ENCODE results near the gene CNR2.
"Not testable (repeated sequence)": the region's sequence is repeated elsewhere in the genome, so short reads cannot be mapped to it uniquely, and the experiment has no call there.

The CNR2 gene

DNA sequence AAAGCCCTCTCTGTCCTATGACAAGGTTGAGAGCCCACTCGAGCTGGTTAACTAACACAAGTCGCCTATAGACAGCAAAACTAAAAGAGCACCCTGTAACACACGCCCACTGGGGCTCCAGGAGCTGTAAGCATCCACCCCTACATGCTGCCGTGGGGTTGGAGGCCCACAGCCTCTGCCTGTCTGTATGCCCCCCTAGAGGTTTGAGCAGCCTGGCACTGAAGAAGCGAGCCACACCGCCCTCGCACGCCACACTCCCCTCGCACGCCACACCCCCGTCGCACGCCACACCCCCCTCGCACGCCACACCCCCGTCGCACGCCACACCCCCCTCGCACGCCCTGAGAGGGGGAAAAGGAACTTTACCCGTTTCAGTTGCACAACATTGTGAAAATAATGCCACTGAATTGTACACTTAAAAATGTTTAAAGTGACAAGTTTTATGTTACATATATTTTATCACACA is 74.7 kb downstream of the CNR2 start:
- Histone ChIP-seq H3K4me2 (ENCODE audit: insufficient read depth, low read length, poor library complexity, severe bottlenecking) (peak overlapping the region; percentile 56), H2BK120ac (ENCODE audit: low read depth, low read length) (no peak overlapping the region), H3K18ac (ENCODE audit: low read length) (no peak overlapping the region), H3K9me3 (replicated peaks in 1 of 2; ENCODE audit: control insufficient read depth in 2 of 2, insufficient read depth in 1 of 2, low read depth in 1 of 2, low read length in 2 of 2) (no peaks in the 10 kb centered on the region), H4K91ac (ENCODE audit: low read depth, low read length, poor library complexity) (no peak overlapping the region), H3K14ac (ENCODE audit: low read length) (no peak overlapping the region), H2AK5ac (ENCODE audit: low read depth, low read length) (no peak overlapping the region), H3K4me1 (ENCODE audit: control insufficient read depth in 2 of 2, insufficient read depth in 1 of 2, low read depth in 1 of 2, low read length in 2 of 2) (peaks cover 0 to 3% of the 10 kb centered on the region in 2 donors), H3K4me3 (ENCODE audit: low read length in 2 of 2) (peak overlapping the region; percentile 32 to 72), H2AFZ (ENCODE audit: low read length) (peak overlapping the region; percentile 90), H3K23ac (ENCODE audit: low read depth, low read length, poor library complexity) (no peak overlapping the region), H3K36me3 (replicated peaks in 1 of 2; ENCODE audit: control insufficient read depth in 2 of 2, insufficient read depth in 2 of 2, low read length in 2 of 2) (no peaks in the 10 kb centered on the region), H3K27ac (replicated peaks; ENCODE audit: low read length) (no peak overlapping the region), H2BK15ac (ENCODE audit: low read length) (no peak overlapping the region), H3K27me3 (ENCODE audit: control insufficient read depth in 3 of 3, insufficient read depth in 3 of 3, low read depth in 1 of 3, low read length in 3 of 3) (peaks cover 0 to 17% (median 10%) of the 10 kb centered on the region in 3 experiments), H2BK12ac (ENCODE audit: low read length) (no peak overlapping the region), H3K4ac (ENCODE audit: low read length) (no peak overlapping the region), H2BK5ac (ENCODE audit: low read length) (no peak overlapping the region), H4K8ac (ENCODE audit: low read depth, low read length) (no peak overlapping the region), H3K9ac (ENCODE audit: low read depth, low read length, poor library complexity) (no peak overlapping the region), H3K79me1 (ENCODE audit: low read depth, low read length) (no peaks in the 10 kb centered on the region)
- peak; percentile 40 for DNase-seq (ENCODE audit: low spot score)
- no CpG with 5 or more reads among the region's 21 CpGs for WGBS, 2 donors (ENCODE audit: extremely low coverage in 2 of 2, insufficient read length in 2 of 2, insufficient replicate concordance in 1 of 2)

DNA sequence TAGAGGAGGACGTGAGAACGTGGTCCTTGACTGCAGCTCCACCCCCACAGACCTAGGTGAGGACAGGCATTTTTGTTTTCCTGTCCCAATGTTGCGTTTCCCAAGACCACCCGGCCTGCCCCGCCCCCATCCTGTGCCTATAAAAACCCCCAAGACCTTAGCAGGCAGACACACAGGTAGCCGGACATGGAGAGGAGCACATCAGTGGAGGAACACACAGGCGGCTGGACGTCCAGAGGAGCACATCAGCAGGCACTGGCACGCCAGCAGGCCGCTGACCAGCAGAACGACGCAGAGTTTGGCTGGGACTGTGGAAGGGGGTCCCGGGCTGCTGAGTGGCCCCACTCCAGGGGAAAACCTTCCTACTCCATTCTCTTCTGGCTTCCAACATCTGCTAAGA is 75.3 kb downstream of the CNR2 start:
- Histone ChIP-seq H3K27me3 (ENCODE audit: control insufficient read depth in 3 of 3, insufficient read depth in 3 of 3, low read depth in 1 of 3, low read length in 3 of 3) (peaks cover 0 to 19% (median 10%) of the 10 kb centered on the region in 3 experiments), H2BK12ac (ENCODE audit: low read length) (no peak overlapping the region), H4K8ac (ENCODE audit: low read depth, low read length) (no peak overlapping the region), H3K4me2 (ENCODE audit: insufficient read depth, low read length, poor library complexity, severe bottlenecking) (peak overlapping the region; percentile 56), H2AK5ac (ENCODE audit: low read depth, low read length) (no peak overlapping the region), H3K36me3 (replicated peaks in 1 of 2; ENCODE audit: control insufficient read depth in 2 of 2, insufficient read depth in 2 of 2, low read length in 2 of 2) (no peaks in the 10 kb centered on the region), H3K79me1 (ENCODE audit: low read depth, low read length) (no peaks in the 10 kb centered on the region), H3K14ac (ENCODE audit: low read length) (no peak overlapping the region), H2AFZ (ENCODE audit: low read length) (peak overlapping the region; percentile 90), H3K4ac (ENCODE audit: low read length) (no peak overlapping the region), H2BK5ac (ENCODE audit: low read length) (no peak overlapping the region), H3K9me3 (replicated peaks in 1 of 2; ENCODE audit: control insufficient read depth in 2 of 2, insufficient read depth in 1 of 2, low read depth in 1 of 2, low read length in 2 of 2) (no peaks in the 10 kb centered on the region), H3K4me1 (ENCODE audit: control insufficient read depth in 2 of 2, insufficient read depth in 1 of 2, low read depth in 1 of 2, low read length in 2 of 2) (peaks cover 0 to 3% of the 10 kb centered on the region in 2 donors), H3K27ac (replicated peaks; ENCODE audit: low read length) (no peak overlapping the region), H4K91ac (ENCODE audit: low read depth, low read length, poor library complexity) (no peak overlapping the region), H3K9ac (ENCODE audit: low read depth, low read length, poor library complexity) (no peak overlapping the region), H2BK15ac (ENCODE audit: low read length) (no peak overlapping the region), H3K4me3 (ENCODE audit: low read length in 2 of 2) (peak overlapping the region in 1 of 2 donors; percentile 55), H3K23ac (ENCODE audit: low read depth, low read length, poor library complexity) (peak overlapping the region; percentile 26), H3K18ac (ENCODE audit: low read length) (peak overlapping the region; percentile 32), H2BK120ac (ENCODE audit: low read depth, low read length) (no peak overlapping the region)
- no peak for DNase-seq (ENCODE audit: low spot score)
- no CpG with 5 or more reads among the region's 13 CpGs for WGBS, 2 donors (ENCODE audit: extremely low coverage in 2 of 2, insufficient read length in 2 of 2, insufficient replicate concordance in 1 of 2)

DNA sequence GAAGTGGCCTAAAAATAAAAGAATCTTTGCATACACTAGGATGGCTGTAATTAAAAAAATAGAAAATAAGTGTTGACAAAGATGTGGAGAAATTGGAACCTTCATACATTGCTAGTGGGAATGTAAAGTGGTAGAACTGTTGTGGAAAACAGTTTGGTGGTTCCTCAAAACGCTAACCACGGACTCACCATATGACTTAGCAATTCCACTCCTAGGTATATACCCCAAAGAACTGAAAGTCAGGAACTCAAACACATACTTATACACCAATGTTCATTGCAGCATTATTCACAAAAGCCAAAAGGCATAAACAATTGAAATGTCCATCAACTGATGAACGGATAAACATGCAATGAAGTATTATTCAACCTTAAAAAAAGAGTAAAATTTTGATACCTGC is 77.1 kb downstream of the CNR2 start:
- Histone ChIP-seq H3K27ac (replicated peaks; ENCODE audit: low read length) (no peak overlapping the region), H2AFZ (ENCODE audit: low read length) (no peak overlapping the region), H3K9me3 (replicated peaks in 1 of 2; ENCODE audit: control insufficient read depth in 2 of 2, insufficient read depth in 1 of 2, low read depth in 1 of 2, low read length in 2 of 2) (no peaks in the 10 kb centered on the region), H2BK5ac (ENCODE audit: low read length) (no peak overlapping the region), H3K4me3 (ENCODE audit: low read length in 2 of 2) (no peak overlapping the region), H2BK15ac (ENCODE audit: low read length) (no peak overlapping the region), H2AK5ac (ENCODE audit: low read depth, low read length) (no peak overlapping the region), H4K8ac (ENCODE audit: low read depth, low read length) (no peak overlapping the region), H3K14ac (ENCODE audit: low read length) (no peak overlapping the region), H3K36me3 (replicated peaks in 1 of 2; ENCODE audit: control insufficient read depth in 2 of 2, insufficient read depth in 2 of 2, low read length in 2 of 2) (no peaks in the 10 kb centered on the region), H4K91ac (ENCODE audit: low read depth, low read length, poor library complexity) (no peak overlapping the region), H3K4me2 (ENCODE audit: insufficient read depth, low read length, poor library complexity, severe bottlenecking) (no peak overlapping the region), H3K18ac (ENCODE audit: low read length) (no peak overlapping the region), H2BK120ac (ENCODE audit: low read depth, low read length) (no peak overlapping the region), H3K4ac (ENCODE audit: low read length) (no peak overlapping the region), H3K27me3 (ENCODE audit: control insufficient read depth in 3 of 3, insufficient read depth in 3 of 3, low read depth in 1 of 3, low read length in 3 of 3) (peaks cover 0 to 21% (median 10%) of the 10 kb centered on the region in 3 experiments), H3K4me1 (ENCODE audit: control insufficient read depth in 2 of 2, insufficient read depth in 1 of 2, low read depth in 1 of 2, low read length in 2 of 2) (peaks cover 0 to 3% of the 10 kb centered on the region in 2 donors), H3K79me1 (ENCODE audit: low read depth, low read length) (no peaks in the 10 kb centered on the region), H3K9ac (ENCODE audit: low read depth, low read length, poor library complexity) (no peak overlapping the region), H3K23ac (ENCODE audit: low read depth, low read length, poor library complexity) (no peak overlapping the region), H2BK12ac (ENCODE audit: low read length) (no peak overlapping the region)
- WGBS, 2 donors (ENCODE audit: extremely low coverage in 2 of 2, insufficient read length in 2 of 2, insufficient replicate concordance in 1 of 2), result no CpG with 5 or more reads among the region's 3 CpGs
- DNase-seq (ENCODE audit: low spot score), result no peak

DNA sequence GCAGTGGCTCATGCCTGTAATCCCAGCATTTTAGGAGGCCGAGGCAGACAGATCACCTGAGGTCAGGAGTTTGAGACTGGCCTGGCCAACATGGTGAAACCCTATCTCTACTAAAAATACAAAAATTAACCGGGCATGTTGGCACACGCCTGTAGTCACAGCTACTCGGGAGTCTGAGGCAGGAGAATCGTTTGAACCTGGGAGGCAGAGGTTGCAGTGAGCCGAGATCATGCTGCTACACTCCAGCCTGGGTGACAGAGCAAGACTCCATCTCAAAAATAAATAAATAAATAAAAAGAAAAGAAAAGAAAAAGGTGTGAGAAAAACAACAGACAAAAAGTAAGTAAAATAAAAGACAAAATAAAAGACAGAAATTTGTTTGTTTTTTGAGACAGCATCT is 79.0 kb downstream of the CNR2 start:
- not testable (repeated sequence) for H3K27ac ChIP-seq (replicated peaks; ENCODE audit: low read length); H3K4me3 ChIP-seq (ENCODE audit: low read length in 2 of 2); H2AFZ ChIP-seq (ENCODE audit: low read length); H2BK120ac ChIP-seq (ENCODE audit: low read depth, low read length); H2AK5ac ChIP-seq (ENCODE audit: low read depth, low read length); H3K4me1 ChIP-seq (ENCODE audit: control insufficient read depth in 2 of 2, insufficient read depth in 1 of 2, low read depth in 1 of 2, low read length in 2 of 2); H2BK15ac ChIP-seq (ENCODE audit: low read length); H2BK12ac ChIP-seq (ENCODE audit: low read length); H3K14ac ChIP-seq (ENCODE audit: low read length); DNase-seq (ENCODE audit: low spot score); H3K4me2 ChIP-seq (ENCODE audit: insufficient read depth, low read length, poor library complexity, severe bottlenecking); H3K9ac ChIP-seq (ENCODE audit: low read depth, low read length, poor library complexity); H3K79me1 ChIP-seq (ENCODE audit: low read depth, low read length); H4K91ac ChIP-seq (ENCODE audit: low read depth, low read length, poor library complexity); H3K4ac ChIP-seq (ENCODE audit: low read length); H3K23ac ChIP-seq (ENCODE audit: low read depth, low read length, poor library complexity); H4K8ac ChIP-seq (ENCODE audit: low read depth, low read length); H2BK5ac ChIP-seq (ENCODE audit: low read length); H3K9me3 ChIP-seq (replicated peaks in 1 of 2; ENCODE audit: control insufficient read depth in 2 of 2, insufficient read depth in 1 of 2, low read depth in 1 of 2, low read length in 2 of 2); H3K18ac ChIP-seq (ENCODE audit: low read length); H3K36me3 ChIP-seq (replicated peaks in 1 of 2; ENCODE audit: control insufficient read depth in 2 of 2, insufficient read depth in 2 of 2, low read length in 2 of 2)
- no CpG with 5 or more reads among the region's 6 CpGs for WGBS, 2 donors (ENCODE audit: extremely low coverage in 2 of 2, insufficient read length in 2 of 2, insufficient replicate concordance in 1 of 2)
- peaks cover 0 to 24% (median 10%) of the 10 kb centered on the region in 3 experiments for H3K27me3 ChIP-seq (ENCODE audit: control insufficient read depth in 3 of 3, insufficient read depth in 3 of 3, low read depth in 1 of 3, low read length in 3 of 3)

All from neuronal stem cell (in vitro differentiated cells).